DMS 273 (cell line): ENCODE results near the gene NKIRAS1.

Experiments
- DNase-seq: peaks from one replicate; lab custom pipeline; 2025; ENCODE audit not compliant: unreplicated experiment; lab: John Stamatoyannopoulos, UW

Gene NKIRAS1

DNA sequence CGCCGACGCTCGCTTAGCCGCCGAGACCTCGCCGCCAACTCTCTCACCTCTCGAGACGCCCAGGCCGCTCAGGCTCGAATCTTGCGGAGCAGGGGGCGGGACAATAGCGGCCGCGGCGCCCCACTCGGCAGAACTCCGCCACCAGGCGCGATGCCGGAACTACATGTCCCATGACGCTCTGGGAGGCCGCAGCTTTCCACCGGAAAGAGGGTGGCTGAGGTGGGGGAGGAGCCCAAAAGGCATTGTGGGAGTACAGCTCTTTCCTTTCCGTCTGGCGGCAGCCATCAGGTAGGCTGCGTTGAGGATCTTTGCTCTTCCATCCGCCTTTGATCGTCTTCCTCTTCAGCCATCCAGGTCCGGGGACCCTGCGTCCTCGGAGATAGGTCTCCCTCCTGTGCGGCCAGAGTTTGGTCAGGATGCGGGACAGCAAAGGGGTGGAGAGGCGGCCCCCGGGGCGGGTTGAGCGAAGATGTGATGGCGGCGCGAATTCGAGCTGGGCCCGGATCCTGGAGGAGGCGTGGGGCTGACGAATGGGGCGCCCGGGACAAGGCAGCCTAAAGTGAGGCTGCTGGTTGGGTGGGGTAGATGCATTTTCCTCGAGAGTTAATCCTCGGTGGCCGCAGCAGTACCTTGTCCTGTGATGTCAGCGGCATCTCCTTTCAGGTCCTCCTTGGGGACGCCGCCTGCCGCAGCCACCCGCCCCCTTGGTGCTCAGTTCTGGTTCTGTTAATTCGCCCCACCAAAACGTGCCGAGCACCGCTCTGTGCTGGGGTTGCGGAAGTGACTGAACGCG lies at the start of gene NKIRAS1, which contains the start of gene RPL15:
TSS of gene NKIRAS1 (minus strand) at position 105 of the 793 bp plus-strand sequence. CDS start 6,086 bp downstream, outside the sequence.
TSS of gene RPL15 (plus strand) at position 247 of the 793 bp plus-strand sequence. CDS start 728 bp downstream, outside the sequence.
- peak; percentile 97 for DNase-seq

DNA sequence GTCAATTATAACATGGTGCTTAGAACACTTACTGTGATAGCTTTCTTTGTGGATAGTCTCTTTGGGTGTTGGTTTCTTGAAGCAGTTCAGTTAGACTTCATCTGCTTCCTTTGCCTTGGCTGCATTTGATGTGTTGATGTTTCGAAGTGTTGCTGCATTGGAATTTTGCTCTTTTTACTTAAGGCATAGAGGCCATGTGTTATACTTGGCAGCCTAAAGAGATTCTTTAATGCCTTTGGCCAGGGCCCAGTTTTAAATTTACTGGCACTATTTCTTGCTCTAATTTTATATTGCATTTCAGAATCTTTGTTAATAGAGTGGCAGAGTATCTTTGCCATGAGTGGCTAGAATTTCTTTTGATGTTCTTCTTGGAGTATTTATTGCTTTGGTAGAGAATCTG lies 49.5 kb upstream of the NKIRAS1 start:
- DNase-seq, result no peak

DNA sequence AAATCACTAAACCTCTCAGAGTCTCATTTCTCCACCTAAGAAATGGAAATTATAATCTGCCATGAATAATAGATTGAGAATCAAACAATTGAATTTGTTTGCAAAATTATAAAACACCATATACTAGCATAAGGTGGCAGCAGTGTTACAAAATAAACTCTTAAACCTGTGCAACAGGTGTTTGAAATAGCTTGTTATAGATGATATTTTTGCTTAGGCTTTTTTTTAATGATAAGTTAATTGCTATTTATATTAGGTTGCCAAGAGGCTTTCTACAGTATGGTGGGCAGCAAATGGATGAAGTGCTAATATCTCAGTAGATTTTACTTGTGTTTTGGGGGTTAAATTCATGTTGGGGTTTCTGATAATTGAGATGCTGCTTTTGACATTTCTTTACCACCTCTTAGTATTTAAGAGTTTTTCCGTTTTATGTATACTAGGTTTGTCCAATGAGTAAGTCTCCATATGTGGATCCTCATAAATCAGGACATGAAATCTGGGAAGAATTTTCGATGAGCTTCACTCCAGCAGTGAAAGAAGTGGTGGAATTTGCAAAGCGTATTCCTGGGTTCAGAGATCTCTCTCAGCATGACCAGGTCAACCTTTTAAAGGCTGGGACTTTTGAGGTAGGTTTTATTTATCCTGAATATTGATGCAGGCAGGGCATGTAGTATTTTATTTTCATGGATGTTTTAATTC lies 47.9 kb upstream of the NKIRAS1 start:
- no peak for DNase-seq

DNA sequence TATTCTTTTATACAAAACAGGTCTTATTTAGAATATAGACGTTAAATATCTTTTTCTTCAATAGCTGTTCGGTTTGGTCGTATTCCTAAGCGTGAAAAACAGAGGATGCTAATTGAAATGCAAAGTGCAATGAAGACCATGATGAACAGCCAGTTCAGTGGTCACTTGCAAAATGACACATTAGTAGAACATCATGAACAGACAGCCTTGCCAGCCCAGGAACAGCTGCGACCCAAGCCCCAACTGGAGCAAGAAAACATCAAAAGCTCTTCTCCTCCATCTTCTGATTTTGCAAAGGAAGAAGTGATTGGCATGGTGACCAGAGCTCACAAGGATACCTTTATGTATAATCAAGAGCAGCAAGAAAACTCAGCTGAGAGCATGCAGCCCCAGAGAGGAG lies 45.1 kb upstream of the NKIRAS1 start:
- no peak for DNase-seq

DNA sequence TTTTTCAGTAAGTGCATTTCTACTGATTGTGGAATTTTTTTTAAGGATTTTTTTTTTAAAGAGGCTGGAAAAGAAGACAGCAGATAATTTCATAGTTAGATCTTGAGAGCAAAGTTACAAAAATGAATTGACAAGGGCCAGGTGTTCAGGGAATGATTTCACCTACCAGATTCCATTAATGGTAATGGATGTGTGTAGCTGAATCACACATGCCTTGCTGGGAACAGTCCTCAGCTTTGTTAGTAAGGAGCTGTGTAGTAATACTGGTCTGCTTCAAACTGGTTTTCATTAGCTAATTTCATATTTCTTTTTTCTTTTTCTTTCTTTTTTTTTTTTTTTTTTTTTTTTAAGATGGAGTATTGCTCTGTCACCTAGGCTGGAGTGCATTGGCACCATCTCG lies 44.3 kb upstream of the NKIRAS1 start:
- no peak for DNase-seq

DNA sequence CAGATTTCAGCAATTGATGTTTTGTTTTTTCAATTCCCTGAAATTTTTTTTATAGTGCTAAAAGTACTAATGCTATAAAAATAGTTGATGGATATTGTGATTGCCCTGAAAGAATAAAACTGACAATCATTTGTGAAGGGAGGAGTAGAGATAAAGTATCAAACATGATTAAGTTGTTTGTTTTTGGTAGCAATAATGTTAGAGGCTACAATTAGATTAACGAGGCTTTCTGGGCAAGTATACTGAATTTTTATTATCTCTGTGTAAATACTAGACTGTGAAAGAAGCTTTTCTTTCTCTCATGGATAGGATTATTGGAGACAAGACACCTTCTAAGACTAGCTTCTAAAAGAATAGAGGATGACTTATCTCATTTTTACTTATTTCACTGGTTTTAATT lies 43.9 kb upstream of the NKIRAS1 start:
- no peak for DNase-seq

DNA sequence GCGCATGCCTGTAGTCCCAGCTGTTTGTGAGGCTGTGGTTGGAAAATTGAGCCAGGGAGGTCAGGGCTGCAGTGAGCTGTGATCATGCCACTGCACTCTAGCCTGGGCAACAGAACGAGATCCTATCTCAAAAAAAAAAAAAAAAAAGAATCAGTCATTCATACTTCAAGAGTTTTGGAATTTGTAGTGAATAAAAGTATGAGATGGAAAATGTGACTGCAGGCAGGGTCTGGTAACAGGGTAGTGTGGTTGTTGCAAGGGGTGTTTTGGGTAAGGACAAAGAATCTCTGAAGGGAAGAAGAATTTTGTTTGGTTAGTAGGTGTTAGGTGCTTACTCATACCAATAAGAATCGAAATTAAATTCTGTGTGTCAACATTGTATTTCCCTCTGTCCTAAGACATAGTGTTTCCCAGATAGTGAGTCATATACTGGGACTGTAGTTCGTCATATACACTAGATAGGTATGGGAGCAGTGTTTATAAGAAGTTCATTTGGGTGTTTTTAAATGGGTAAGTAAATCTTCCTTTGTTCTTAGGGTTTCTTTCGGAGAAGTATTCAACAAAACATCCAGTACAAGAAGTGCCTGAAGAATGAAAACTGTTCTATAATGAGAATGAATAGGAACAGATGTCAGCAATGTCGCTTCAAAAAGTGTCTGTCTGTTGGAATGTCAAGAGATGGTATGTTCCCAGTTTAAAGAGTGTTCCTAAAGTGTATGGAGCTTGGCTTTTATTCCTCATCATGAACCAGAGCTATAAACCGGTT lies 42.5 kb upstream of the NKIRAS1 start:
- no peak for DNase-seq

DNA sequence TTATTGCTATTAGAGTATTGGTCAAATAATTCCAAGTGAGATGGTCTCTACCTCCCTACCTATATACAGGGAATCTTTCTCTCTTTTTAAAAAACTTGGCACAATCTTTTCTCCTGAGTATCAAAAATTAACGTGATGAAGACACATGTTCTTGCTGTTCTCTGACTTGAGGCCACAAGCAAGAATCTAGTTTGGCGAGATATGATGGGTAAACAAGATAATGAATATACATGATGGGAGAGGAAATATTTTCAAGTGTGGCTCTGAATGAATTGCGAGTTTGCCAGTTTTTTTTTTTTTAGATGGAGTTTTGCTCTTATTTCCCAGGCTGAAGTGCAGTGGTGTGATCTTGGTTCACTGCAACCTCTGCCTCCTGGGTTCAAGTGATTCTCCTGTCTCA lies 39.9 kb upstream of the NKIRAS1 start:
- no peak for DNase-seq

DNA sequence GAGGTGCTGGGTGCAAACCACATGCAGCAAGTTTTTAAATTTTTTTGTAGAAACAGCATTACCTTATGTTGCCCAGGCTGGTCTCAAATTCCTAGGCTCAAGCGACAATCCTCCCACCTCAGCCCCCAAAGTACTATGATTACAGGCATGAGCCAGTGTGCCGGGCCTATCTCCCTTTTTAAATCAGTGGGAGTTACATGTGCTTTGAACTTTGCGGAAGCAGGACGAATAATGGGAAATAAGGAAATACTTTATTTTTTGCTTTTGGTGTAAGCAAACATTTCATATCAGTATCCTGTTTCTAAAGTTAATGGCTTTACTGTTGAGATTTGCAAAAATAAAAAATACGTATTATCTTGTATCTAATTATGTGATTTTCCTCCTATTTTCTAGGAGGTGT lies 37.4 kb upstream of the NKIRAS1 start:
- DNase-seq, result no peak

DNA sequence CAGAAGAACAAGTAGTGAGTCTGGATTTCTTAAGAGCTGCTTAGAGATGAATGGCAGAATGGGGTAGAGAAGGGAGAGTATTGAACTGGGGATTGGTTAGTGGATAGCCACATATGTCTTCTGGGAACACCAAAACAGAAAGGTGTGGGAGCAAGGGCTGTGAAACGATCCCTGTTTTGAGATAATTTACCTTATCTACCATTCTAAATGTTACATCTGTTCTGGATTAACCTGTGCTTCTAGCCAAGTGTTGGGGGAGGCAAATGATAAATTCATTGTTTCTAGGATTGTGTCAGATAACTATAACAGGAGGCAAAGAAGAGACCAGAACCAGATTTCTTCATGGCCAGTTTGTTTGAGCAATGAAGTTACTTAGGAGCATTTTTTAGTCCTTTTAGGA lies 36.7 kb upstream of the NKIRAS1 start:
- no peak for DNase-seq

DNA sequence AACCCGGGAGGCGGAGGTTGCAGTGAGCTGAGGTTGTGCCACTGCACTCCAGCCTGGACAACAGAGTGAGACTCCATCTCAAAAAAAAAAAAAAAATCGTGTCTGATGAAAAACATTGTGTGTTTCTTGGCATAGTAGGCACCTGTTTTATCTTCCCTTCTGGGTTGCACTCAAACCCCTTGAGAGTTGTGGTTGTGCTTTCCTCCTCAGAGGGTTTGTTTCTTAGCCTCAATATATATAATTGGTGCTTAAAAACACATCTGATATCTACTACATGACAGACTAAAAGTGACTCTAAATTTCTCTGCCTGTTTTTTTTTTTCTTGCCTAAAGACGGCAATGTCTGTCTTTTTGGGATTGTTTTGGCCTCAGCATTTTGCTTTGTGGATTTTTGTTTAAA lies 35.9 kb upstream of the NKIRAS1 start:
- DNase-seq, result no peak

DNA sequence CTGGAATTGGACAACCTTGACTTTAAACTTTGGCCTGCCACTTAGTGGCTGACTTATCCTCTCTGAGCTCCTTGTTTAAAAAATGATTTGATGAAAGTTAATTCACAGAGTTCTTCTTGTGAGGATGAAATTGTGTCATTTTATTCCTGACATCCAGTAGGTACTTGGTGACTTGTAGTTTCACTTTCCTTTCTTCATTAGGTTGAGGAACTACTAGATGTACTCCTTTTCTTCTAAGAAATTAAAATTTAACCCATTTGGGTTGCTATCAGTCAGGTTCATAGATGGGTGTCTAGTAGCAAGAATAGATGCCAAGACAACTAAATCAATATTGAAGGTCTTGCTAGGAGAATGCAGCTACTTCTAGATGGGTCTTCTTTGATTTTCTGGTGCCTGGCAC lies 33.5 kb upstream of the NKIRAS1 start:
- no peak for DNase-seq

DNA sequence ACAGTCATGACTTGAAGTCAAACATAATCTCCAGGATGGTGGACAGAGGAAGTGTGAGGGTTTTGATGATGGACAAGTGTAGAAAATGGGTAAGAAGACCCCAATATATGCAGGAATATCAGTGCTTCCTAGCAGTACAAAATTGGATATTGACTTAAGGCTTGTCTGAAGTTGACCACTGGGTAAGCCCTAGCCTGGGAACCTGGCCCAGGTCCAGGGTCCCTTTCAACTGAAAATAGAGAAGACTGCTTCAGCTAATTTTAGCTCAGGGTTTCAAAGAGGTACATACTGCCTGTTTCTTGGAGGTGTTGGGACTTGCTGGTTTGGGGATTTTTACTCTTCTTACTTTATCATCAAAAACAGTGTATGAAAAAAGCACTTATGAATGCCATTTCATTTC lies 33.0 kb upstream of the NKIRAS1 start:
- DNase-seq, result peak; percentile 15

DNA sequence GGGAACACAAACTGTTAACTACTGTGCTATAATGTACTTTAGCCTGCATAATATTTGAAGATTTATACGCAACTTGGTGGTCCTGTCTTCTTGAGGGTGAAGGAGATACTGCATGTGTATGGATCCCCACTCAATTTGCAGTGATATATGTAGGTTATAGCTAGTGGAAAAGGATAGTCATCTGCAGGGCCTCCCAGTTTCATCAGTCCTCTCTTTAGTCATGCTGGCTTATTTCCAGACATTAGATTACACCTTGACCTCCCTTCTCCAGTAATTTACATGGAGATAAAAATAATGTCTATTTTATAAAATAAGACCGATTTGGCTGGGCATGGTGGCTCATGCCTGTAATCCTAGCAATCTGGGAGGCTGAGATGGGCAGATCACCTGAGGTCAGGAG lies 32.0 kb upstream of the NKIRAS1 start:
- DNase-seq, result no peak

DNA sequence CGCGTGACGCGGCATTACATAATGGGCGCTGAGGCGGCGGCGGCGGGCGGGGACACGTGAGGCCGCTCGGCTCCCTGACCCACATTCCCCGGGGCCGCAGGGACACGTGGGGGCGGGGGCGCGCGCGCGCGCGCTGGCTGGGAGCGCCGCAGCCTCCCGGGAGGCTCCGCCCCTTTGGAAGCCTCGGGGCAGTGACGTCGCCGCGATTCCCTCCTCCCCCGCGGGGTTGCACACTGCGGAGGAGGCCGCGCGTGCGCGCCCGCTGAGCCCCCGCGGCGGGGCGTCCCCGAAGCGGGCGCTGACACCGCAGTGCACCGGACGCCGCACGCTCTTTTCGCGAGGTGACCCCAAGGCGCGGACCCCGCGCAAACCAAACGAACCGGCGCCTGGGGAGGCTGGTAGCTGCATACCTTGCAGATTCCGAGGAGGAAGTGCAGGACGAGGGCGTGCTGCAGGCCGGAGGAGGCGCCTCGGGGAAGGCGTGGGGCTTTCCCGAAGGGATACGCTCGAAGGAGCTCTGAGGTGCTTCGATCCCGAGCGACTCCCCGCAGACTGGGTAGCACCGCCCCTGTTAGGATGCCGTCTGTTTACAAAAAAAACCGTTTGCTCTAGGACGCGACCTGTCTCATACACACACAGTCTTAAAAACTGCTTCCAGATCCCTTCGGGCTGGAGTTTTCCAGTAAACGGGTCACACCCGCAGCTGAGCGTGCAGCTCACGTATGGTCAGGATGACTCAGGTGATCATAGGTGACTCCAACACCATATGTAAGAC lies 29.3 kb upstream of the NKIRAS1 start:
- DNase-seq, result peak; percentile 97

DNA sequence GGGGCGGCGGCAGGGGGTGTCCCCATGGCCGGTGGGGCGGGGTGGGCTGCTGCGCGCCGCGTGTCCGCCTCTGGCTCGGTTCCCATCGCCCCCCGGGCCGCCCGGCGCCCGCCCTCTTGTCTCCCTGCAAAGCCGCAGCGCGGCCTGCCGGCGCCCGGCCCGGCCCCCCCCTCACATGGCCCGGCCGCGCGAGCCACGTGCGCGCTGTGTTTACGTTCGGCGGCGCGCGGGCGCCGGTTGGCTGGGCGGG lies 28.8 kb upstream of the NKIRAS1 start:
- DNase-seq, result no peak

DNA sequence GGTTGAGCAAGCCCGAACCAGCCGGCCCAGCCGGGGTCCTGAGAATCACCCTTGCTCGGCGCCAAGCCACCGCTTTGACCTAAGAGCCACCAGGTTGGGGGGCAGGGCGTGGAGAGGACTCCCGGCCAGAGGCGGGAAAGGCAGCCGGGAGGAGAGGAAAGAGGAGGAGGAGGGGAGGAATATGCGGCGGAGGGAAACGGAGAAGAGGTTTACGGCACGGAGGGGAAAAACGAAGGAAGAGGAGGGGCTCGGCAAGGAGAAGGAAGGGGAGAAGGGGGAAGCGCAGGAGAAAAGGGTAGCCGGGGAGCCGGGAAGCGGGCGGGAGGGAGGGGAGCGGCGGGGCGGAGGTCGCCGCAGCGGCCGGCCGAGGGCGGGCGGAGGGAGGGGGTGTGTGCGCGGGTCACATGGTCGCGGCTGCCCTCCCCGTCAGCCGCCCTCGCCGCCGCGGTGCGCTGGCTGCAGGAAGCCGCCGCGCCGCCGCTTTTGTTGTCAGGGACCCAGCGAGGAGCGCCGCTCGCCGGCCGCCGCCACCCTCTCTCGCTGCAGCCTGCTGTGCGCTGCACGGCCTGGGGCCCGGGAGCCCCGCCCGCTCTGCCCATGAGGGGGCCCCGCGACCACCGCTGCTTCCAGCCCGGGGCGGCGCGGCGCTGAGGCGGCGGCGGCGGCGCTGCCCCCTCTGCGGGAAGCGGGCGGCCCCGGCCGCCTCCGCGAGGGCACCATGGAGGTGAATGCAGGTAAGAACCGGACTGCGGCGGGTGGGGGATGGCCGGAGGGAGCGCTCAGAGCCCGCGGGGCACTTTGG lies 28.3 kb upstream of the NKIRAS1 start, which contains the start of gene NR1D2:
TSS of gene NR1D2 (plus strand) at position 426 of the 802 bp plus-strand sequence. CDS start at position 719, 293 bp downstream.
- peak; percentile 89 for DNase-seq

DNA sequence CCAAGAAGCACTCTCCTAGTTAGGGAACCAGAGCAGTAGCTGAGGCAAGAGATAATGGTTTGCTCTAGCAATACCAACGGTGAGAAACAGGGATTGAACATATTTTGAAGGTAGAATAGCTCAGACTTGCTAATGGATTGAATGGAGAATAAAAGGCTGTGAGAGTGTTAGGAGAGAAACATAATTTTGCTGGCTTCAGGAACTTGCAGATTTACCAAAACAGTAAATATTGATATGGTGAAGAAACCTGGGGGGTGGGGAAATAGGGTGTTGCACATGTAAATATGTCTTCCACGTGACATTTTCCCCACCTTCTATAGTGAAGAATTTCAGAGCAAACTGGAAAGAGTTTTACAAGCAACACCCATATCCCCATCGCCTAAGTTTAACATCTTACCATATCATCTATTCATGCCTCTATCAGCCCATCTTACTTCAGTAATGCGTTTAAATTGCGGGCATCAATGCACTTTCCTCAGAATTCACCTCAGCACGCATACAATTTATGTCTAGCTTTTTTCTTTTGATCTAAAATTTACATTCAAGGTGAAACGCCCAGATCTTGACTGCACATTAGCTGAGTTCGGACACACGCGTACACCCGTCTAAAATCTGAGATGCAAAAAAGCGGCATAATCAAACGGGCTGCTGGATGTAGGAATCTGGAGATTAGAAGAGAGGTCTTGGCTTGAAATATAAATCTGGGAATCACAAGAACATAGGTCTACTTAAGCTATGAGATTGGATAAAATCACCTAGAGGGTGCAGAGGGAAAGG lies 27.4 kb upstream of the NKIRAS1 start:
- peak; percentile 41 for DNase-seq

DNA sequence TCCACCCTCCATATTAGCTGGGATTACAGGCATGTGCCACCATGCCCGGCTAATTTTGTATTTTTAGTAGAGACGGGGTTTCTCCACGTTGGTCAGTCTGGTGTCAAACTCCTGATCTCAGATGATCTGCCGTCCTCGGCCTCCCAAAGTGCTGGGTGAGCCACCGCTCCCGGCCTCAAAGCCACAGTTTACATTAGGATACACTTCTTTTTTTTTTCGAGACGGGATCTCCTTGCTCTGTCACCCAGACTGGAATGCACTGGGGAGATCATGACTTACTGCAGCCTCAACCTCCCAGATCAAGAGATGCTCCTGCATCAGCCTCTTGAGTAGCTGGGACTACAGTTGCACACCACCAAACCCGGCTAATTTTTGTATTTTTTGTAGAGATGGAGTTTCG lies 25.8 kb upstream of the NKIRAS1 start:
- no peak for DNase-seq
